ENCODE measurements around the gene WDR5.

DNA sequence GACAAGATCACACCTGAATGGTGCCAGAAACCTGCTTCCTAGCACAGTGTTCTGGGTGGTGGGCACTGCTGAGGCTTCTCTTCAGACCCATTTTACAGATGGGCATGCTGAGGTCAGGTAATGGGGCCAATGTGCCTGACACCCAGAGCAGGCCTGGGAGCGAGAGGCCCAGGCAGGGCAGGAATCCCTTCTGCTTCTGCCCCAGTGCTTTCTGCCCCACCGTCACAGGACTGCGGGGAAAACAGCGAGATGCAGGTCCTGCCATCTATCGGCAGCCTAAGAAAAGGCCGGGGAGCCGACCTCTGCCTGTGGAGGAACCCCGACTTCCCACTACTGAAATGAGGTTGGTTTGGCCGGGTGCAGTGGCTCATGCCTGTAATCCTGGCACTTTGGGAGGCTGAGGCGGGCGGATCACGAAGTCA, 51.2 kb downstream of the WDR5 start:
- no peak for TF ChIP-seq DACH1 (IDR thresholded peaks at IDR 0.05; ENCODE audit: partially characterized antibody)
- TF ChIP-seq RCOR1 (IDR thresholded peaks at IDR 0.05; ENCODE audit: borderline replicate concordance in 1 of 2, low read depth in 2 of 2, low read length in 2 of 2), result peak in 1 of 2 experiments; percentile 82; a peak in 2 of 4 replicates
- TF ChIP-seq ZNF76 (CRISPR knock-in tag; IDR thresholded peaks at IDR 0.05; ENCODE audit: borderline replicate concordance), result no peak
- TF ChIP-seq, protein P1, sequence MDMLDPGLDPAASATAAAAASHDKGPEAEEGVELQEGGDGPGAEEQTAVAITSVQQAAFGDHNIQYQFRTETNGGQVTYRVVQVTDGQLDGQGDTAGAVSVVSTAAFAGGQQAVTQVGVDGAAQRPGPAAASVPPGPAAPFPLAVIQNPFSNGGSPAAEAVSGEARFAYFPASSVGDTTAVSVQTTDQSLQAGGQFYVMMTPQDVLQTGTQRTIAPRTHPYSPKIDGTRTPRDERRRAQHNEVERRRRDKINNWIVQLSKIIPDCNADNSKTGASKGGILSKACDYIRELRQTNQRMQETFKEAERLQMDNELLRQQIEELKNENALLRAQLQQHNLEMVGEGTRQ (CRISPR knock-in tag; IDR thresholded peaks at IDR 0.05), result no peak
- no peak for TF ChIP-seq NR2C1 (IDR thresholded peaks at IDR 0.05)
- no peak for TF ChIP-seq NR2C1 (tag; IDR thresholded peaks at IDR 0.05)
- no peak for TF ChIP-seq MAFK (IDR thresholded peaks at IDR 0.05; ENCODE audit: low read length)

Measured in K562 (cell line).